ENCODE data around the gene SLC22A8.

- TF ChIP-seq CTCF (conservative IDR thresholded peaks at IDR 0.05; ENCODE audit: low read depth, low read length) (no peak), EZH2 (IDR thresholded peaks at IDR 0.05; ENCODE audit: low read length, unreplicated experiment) (no peak), EZH2phosphoT487 (IDR thresholded peaks at IDR 0.05; ENCODE audit: borderline replicate concordance, low read length) (no peak)
These were observed 61.8 kb downstream of the SLC22A8 start for GRCh38 chr11:62953811-62954210.

All from PC-3 (cell line).